Activated T-cell treated with anti-CD3 and anti-CD28 coated beads for 24 hours (primary cell): ENCODE measurements around the gene PIK3C2A.

Source experiments
- DNase-seq: peaks from one replicate; pipeline ENCODE4 v3.0.0-alpha.2; 2020; ENCODE audit warnings: low read depth

PIK3C2A gene

GRCh38 chr11:17211286-17211685, 3.5 kb upstream of the PIK3C2A start:
- DNase-seq, result no peak

- DNase-seq, result no peak
Observed at GRCh38 chr11:17209939-17210245, 2.1 kb upstream of the PIK3C2A start.

GRCh38 chr11:17208257-17208999, 642 bp upstream of the PIK3C2A start:
- peak; percentile 15 for DNase-seq

- no peak for DNase-seq
Observed at GRCh38 chr11:17206463-17206862, 1.3 kb downstream of the PIK3C2A start.

- no peak for DNase-seq
Observed at GRCh38 chr11:17197431-17197898, 10.3 kb downstream of the PIK3C2A start.

DNA sequence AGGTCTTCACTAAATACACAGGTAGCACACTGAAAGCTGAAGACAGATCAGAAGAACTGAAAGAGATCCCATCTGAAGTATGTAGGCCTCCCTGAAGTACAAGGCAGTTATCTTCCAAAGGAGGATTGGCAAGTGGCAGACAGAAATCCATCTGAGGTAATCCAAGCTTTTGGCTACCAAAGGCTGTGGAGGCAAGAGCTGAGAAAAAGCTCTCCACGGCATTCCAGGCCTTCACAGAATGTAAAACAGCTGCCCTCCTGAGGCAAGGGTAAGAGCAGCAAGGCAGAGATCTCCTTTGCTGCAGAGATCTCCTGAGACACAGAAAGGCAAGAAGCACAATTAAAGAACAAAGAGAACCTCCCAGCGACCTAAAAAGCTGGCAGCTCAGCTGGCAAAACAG, 19.1 kb downstream of the PIK3C2A start:
- no peak for DNase-seq

DNA sequence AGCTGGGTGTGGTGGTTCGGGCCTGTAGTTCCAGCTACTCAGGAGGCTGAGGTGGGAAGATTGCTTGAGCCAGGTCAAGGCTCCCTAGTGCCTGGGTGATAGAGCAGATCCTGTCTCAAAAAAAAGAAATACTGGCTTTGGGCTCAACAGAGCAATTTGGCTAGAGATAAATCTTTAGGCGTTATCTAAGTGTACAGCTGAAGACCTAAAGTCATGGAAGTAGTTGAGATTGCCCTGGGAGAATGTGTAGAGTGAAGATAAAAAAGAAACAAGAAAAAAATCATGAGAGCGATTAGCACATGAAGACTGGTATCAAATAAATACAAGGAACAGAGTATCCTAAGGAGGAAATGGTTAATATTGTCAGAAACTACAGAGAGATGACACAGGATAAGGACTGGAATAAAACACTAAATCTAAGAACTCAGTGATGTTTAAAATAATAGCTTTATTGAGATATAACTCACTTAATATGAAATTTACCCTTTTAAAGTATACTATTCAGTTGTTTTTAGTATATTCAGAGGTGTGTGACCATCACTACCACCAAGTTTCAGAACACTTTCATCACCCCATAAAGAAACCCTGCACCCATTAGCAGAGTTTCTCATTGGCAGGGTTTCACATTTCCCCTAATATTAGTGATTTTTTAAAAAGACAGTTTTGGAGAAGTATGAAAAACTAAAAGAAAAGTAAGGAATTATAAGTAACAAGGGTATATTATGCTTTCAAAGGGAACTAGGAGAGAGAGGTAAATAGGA, 20.7 kb downstream of the PIK3C2A start:
- no peak for DNase-seq

DNA sequence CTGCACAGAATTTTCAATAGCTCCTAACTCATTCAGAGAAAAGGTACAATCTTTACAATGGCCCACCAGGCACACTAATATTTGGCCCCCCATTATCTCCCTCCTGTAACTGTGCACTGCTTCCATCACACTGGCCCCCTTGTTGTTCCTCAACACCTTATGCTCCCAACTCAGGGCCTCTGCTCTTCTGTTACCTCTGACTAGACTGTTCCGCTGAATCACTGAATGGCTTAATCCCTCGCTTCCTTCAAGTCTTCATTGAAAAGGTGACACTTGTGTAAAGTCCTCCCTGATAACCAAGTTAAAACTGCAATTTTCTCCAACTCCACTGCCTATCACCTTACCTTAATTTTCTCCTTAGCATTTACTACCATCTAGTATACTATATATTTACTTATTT, 21.8 kb downstream of the PIK3C2A start:
- no peak for DNase-seq

DNA sequence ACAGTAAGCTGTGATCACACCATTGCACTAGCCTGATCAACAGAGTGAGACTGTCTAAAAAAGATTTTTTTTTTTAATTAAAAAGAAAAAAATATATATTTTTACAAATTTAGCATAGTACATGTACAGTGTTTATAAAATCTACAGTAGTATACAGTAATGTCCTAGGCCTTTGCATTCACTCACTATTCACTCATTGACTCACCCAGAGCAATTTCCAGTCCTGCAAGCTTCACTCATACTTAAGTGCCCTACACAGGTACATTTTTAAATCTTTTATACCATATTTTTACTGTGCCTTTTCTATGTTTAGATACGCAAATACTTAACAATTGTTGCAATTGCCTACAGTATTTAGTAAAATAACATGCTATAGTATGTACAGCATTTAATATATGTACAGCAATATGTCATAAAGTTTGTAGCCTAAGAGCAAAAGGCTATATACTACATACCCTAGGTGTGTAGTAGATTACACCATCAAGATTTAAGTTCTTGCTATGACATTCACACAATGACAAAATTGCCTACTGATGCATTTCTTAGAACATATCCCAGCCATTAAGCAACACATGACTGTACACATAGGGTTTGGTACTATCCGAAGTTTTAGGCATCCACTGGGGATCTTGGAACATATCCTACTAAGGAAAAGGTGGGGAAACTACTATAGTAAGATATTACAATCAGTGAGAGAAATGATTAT, 22.8 kb downstream of the PIK3C2A start:
- no peak for DNase-seq

- no peak for DNase-seq
Observed at GRCh38 chr11:17183836-17184235, 23.9 kb downstream of the PIK3C2A start.

- no peak for DNase-seq
Observed at GRCh38 chr11:17179970-17180369, 27.8 kb downstream of the PIK3C2A start.

- DNase-seq, result no peak
Observed at GRCh38 chr11:17173332-17173731, 34.5 kb downstream of the PIK3C2A start.

DNA sequence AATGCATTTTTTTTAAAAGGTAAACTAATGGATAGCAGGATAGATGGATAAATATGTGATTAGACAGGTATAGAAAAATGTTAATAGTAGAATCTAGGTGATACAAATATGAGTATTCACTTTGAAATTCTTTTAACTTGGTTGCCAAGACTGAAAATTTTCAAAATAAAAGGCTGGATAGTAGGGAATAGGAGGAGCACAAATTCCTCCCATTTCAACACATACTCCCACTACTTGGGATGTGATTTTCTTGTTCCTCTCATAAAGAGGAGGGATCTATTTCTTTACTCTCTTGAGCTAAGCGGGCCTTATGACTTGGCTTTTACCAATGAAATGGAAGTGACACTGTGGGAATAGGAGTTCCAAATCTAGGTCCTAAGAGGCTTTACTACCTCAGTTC, 35.9 kb downstream of the PIK3C2A start:
- no peak for DNase-seq

DNA sequence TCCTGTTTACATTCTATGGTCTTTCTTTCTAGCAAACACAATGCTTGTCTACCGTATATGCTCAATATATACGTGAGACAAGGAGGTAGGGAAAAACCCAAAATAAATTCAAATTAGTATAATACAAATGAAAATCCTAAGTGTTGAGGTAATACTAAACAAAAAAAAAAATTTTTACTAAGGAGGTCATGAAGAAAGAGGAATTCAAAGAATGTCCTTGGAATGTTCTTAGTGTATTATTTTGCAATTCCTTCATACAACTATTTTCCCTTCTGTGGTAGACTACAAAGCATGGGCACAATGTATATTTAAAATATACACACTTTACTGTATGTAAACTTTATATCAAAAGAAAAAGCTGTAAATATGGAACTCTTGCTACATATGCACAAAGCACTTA, 36.4 kb downstream of the PIK3C2A start:
- DNase-seq, result no peak

DNA sequence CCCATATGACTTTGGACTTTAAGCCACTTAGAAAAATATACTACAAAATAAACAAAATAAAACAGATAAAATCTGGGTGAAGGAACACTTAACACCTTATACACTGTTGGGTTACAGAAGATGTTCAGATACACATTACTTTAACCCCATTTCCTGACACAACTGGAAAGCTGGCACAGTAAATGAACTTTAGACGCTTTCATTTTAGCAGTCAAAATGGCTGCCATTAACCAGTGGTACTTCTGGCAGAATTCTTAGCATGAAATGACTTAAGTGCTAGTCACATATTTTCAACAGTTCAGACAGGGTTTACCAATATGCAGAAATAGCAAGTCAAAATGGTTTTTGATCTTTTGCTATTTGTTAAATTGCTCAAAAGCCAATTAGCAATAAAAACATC, 37.9 kb downstream of the PIK3C2A start:
- DNase-seq, result no peak

- DNase-seq, result no peak
Observed at GRCh38 chr11:17165247-17165890, 42.4 kb downstream of the PIK3C2A start.

- no peak for DNase-seq
Observed at GRCh38 chr11:17164361-17165246, 43.2 kb downstream of the PIK3C2A start.

- no peak for DNase-seq
Observed at GRCh38 chr11:17163736-17164135, 44.0 kb downstream of the PIK3C2A start.

DNA sequence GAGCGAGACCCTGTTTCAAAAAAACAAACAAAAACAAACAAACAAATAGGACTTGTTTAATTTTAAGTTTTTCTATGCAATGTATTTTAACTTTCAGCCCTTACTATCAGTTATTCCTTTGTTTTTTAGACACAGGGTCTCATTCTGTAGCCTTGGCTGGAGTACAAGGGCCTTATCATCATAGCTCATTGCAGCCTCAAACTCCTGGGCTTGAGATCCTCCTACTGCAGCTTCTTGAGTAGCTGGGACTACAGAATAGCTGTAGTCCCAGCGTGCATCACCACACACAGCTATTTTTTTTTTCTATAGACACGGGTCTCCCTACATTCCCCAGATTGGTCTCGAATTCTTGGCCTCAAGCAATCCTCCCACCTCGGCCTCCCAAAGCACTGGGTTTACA, 44.5 kb downstream of the PIK3C2A start:
- no peak for DNase-seq

- no peak for DNase-seq
Observed at GRCh38 chr11:17162376-17162775, 45.4 kb downstream of the PIK3C2A start.

DNA sequence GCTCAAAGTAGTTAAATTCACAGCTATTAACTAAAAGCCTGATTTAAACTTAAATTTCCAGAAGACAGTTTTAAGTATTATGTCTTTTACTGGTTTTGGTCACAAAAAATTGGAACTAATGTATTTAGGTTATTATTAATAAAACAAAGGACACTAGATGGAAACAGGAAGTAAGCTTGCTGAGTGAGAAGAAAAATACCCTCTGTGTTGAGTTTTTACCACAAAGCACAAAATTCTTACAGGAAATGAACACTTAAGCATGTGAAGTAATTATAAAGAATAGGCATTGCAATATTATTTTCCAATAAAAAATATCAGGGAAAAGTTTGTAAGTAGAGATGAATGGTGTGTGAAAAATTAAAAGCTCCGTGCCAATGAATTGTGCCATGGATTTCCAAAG, 46.3 kb downstream of the PIK3C2A start:
- no peak for DNase-seq

DNA sequence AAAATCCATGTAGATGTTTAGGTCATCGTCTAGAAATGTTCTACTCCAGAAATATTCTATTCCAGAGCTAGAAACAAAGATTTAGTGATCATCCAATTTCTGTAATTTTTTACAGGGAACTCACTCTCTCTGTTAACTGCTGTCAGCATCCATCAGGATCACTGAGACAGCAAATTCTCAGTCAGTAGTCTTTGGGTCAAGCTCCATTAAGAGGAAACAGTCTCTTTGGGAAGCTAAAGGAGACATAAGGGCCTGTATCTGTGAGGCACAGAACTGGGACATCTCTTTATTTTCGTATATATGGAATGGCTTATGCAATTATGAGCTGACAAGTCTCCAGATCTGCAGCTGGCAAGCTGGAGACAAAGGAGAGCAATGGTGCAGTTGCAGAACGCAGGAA, 48.3 kb downstream of the PIK3C2A start:
- no peak for DNase-seq
